Activated naive CD8-positive, alpha-beta T cell treated with anti-CD3 and anti-CD28 coated beads, Interleukin-2, amount 10 ng/mL, durations not matched to agents 7 days and 5 days (primary cell): ENCODE measurements around the gene SPTBN2. TPM values are rescaled to one million over a fixed set of nuclear protein-coding genes. Genes with fewer than 3 reads are reported as not detected.

Experiments
- ATAC-seq: fragments of 150-1000 bp; cut with Tn5 transposase; one replicate; pipeline ENCODE4 v1.10.0; 2021; ENCODE audit warnings: low read depth, moderate library complexity
- POLR2A ChIA-PET: fragments of 350-600 bp; sonication (Branson Sonifier 250); formaldehyde crosslinking; loops from one replicate; lab custom pipeline; 2021; ENCODE audit warnings: antibody characterized with exemption; lab: Charles Lee
- DNase-seq: peaks from one replicate; pipeline ENCODE4 v3.0.0; 2021
- H3K27ac Mint-ChIP-seq: one replicate; pipeline ENCODE4 v1.8.0; 2022; ENCODE audit warnings: mild to moderate bottlenecking, mixed read lengths
- H3K27me3 Mint-ChIP-seq: one replicate; pipeline ENCODE4 v1.8.0; 2022; ENCODE audit warnings: mild to moderate bottlenecking, moderate library complexity, mixed read lengths
- H3K36me3 Mint-ChIP-seq: one replicate; pipeline ENCODE4 v1.8.0; 2021; ENCODE audit warnings: mild to moderate bottlenecking, mixed read lengths
- H3K4me1 Mint-ChIP-seq: one replicate; pipeline ENCODE4 v1.8.0; 2021; ENCODE audit warnings: mixed read lengths
- H3K4me3 Mint-ChIP-seq: one replicate; pipeline ENCODE4 v1.8.0; 2022; ENCODE audit warnings: mild to moderate bottlenecking, moderate library complexity, mixed read lengths
- H3K9me3 Mint-ChIP-seq: one replicate; pipeline ENCODE4 v1.8.0; 2021; ENCODE audit warnings: mixed read lengths
- total RNA-seq, 2 experiments: library from RNA; stranded (reverse); gene quantifications; one replicate each; pipeline ENCODE4 v1.2.3, GENCODE V29; 2021

SPTBN2 gene
- total RNA-seq, 2 experiments from 2014 or later: 1.3 to 1.6 TPM

GRCh38 chr11:66680966-66681645 is 47.9 kb downstream of the SPTBN2 start:
- DNase-seq: no peak
- Mint-ChIP-seq H3K27ac (no peak overlapping the region), H3K9me3 (no peaks in the 10 kb centered on the region), H3K4me1 (peaks cover 18% of the 10 kb centered on the region), H3K27me3 (no peaks in the 10 kb centered on the region), H3K36me3 (peaks cover 6% of the 10 kb centered on the region), H3K4me3 (no peak overlapping the region)
- ATAC-seq: no peak
- POLR2A ChIA-PET: no interaction called here

- Mint-ChIP-seq H3K9me3 (no peaks in the 10 kb centered on the region), H3K27me3 (no peaks in the 10 kb centered on the region), H3K36me3 (peaks cover 15% of the 10 kb centered on the region), H3K4me1 (peaks cover 31% of the 10 kb centered on the region), H3K27ac (peak within 1 kb of the TSS; percentile 99), H3K4me3 (peak within 1 kb of the TSS; percentile 94)
- POLR2A ChIA-PET: interaction anchor here (0.9 to 2.6 kb wide), 21 partner anchors 10 to 365 kb away, joined by 3 to 37 read pairs (median 6); partner anchors contain the start of genes ACTN3, BBS1, CCDC87 and CCS
- ATAC-seq: peak; percentile 90
- DNase-seq: peak; percentile 94
These were observed 51.2 kb downstream of the SPTBN2 start, which contains the start of gene RBM4B for GRCh38 chr11:66677599-66678375. Gene RBM4B (minus strand): TSS chr11:66677887. CDS start chr11:66677079, 808 bp downstream.

GRCh38 chr11:66676931-66677598 is 52.0 kb downstream of the SPTBN2 start:
- DNase-seq: no peak

GRCh38 chr11:66676282-66676919 is 52.6 kb downstream of the SPTBN2 start:
- POLR2A ChIA-PET: interaction anchor here (0.9 to 2.6 kb wide), 13 partner anchors 8 to 364 kb away, joined by 3 to 37 read pairs (median 8); partner anchors contain the start of genes ACTN3, CCDC87, CCS and MRPL11
- H3K36me3 Mint-ChIP-seq: peaks cover 15% of the 10 kb centered on the region
- H3K4me1 Mint-ChIP-seq: peaks cover 31% of the 10 kb centered on the region
- no peak for DNase-seq
- ATAC-seq: no peak
- H3K4me3 Mint-ChIP-seq: peak overlapping the region; percentile 94
- no peaks in the 10 kb centered on the region for H3K27me3 Mint-ChIP-seq
- H3K9me3 Mint-ChIP-seq: no peaks in the 10 kb centered on the region
- peak overlapping the region; percentile 99 for H3K27ac Mint-ChIP-seq

More at GRCh38 chr11:66676931-66677598, 52.0 kb downstream of the SPTBN2 start:
- Mint-ChIP-seq H3K4me1 (peaks cover 31% of the 10 kb centered on the region), H3K36me3 (peaks cover 15% of the 10 kb centered on the region), H3K9me3 (no peaks in the 10 kb centered on the region), H3K27ac (peak overlapping the region; percentile 99), H3K4me3 (peak overlapping the region; percentile 94), H3K27me3 (no peaks in the 10 kb centered on the region)
- no peak for ATAC-seq
- POLR2A ChIA-PET: interaction anchor here (0.9 to 2.6 kb wide), 18 partner anchors 9 to 364 kb away, joined by 3 to 37 read pairs (median 6); partner anchors contain the start of genes ACTN3, BBS1, CCDC87 and CCS

GRCh38 chr11:66674964-66675602 is 53.9 kb downstream of the SPTBN2 start:
- peaks cover 15% of the 10 kb centered on the region for H3K36me3 Mint-ChIP-seq
- no peak overlapping the region for H3K27ac Mint-ChIP-seq
- H3K4me1 Mint-ChIP-seq: peaks cover 33% of the 10 kb centered on the region
- peak overlapping the region; percentile 25 for H3K4me3 Mint-ChIP-seq
- DNase-seq: no peak
- no peak for ATAC-seq
- H3K27me3 Mint-ChIP-seq: no peaks in the 10 kb centered on the region
- no peaks in the 10 kb centered on the region for H3K9me3 Mint-ChIP-seq
- POLR2A ChIA-PET: interaction anchor here (0.5 to 0.7 kb wide), 3 partner anchors 13 to 1452 kb away, joined by 3 read pairs; partner anchors contain the start of gene ZDHHC24

GRCh38 chr11:66670816-66671215 is 58.2 kb downstream of the SPTBN2 start:
- Mint-ChIP-seq H3K27ac (no peak overlapping the region), H3K27me3 (no peaks in the 10 kb centered on the region), H3K4me1 (peaks cover 22% of the 10 kb centered on the region), H3K9me3 (no peaks in the 10 kb centered on the region), H3K4me3 (no peak overlapping the region), H3K36me3 (peaks cover 19% of the 10 kb centered on the region)
- POLR2A ChIA-PET: no interaction called here
- DNase-seq (no peak), ATAC-seq (no peak)

- H3K36me3 Mint-ChIP-seq: peaks cover 22% of the 10 kb centered on the region
- no peaks in the 10 kb centered on the region for H3K9me3 Mint-ChIP-seq
- H3K27ac Mint-ChIP-seq: no peak overlapping the region
These were observed 63.6 kb downstream of the SPTBN2 start for GRCh38 chr11:66665369-66665768.

GRCh38 chr11:66663741-66664296 is 65.2 kb downstream of the SPTBN2 start:
- H3K36me3 Mint-ChIP-seq: peaks cover 21% of the 10 kb centered on the region
- no peak overlapping the region for H3K27ac Mint-ChIP-seq
- no peak for DNase-seq
- H3K9me3 Mint-ChIP-seq: no peaks in the 10 kb centered on the region
- no peak overlapping the region for H3K4me3 Mint-ChIP-seq
- POLR2A ChIA-PET: interaction anchor here (0.6 kb wide), 2 partner anchors 43 to 66 kb away, joined by 3 to 7 read pairs; no protein-coding TSS in a partner anchor
- ATAC-seq: no peak
- H3K4me1 Mint-ChIP-seq: peaks cover 12% of the 10 kb centered on the region
- no peaks in the 10 kb centered on the region for H3K27me3 Mint-ChIP-seq

More at GRCh38 chr11:66665369-66665768, 63.6 kb downstream of the SPTBN2 start:
- Mint-ChIP-seq H3K27me3 (no peaks in the 10 kb centered on the region), H3K4me1 (peaks cover 14% of the 10 kb centered on the region), H3K4me3 (no peak overlapping the region)
- POLR2A ChIA-PET: interaction anchor here (0.8 to 2.2 kb wide), 2 partner anchors 11 to 76 kb away, joined by 3 to 8 read pairs; no protein-coding TSS in a partner anchor
- ATAC-seq (no peak), DNase-seq (no peak)

- H3K4me3 Mint-ChIP-seq: no peak overlapping the region
- peaks cover 23% of the 10 kb centered on the region for H3K36me3 Mint-ChIP-seq
- H3K4me1 Mint-ChIP-seq: peaks cover 7% of the 10 kb centered on the region
- ATAC-seq: no peak
- H3K27ac Mint-ChIP-seq: no peak overlapping the region
- no peaks in the 10 kb centered on the region for H3K27me3 Mint-ChIP-seq
- H3K9me3 Mint-ChIP-seq: no peaks in the 10 kb centered on the region
- no peak for DNase-seq
- POLR2A ChIA-PET: interaction anchor here (0.6 to 0.7 kb wide), 4 partner anchors 12 to 193 kb away, joined by 3 to 5 read pairs (median 4); no protein-coding TSS in a partner anchor
These were observed 69.3 kb downstream of the SPTBN2 start for GRCh38 chr11:66659763-66660162.

- Mint-ChIP-seq H3K27ac (no peak overlapping the region), H3K27me3 (no peaks in the 10 kb centered on the region), H3K36me3 (peaks cover 29% of the 10 kb centered on the region), H3K4me3 (no peak overlapping the region), H3K9me3 (no peaks in the 10 kb centered on the region), H3K4me1 (peaks cover 4% of the 10 kb centered on the region)
- POLR2A ChIA-PET: interaction anchor here (0.7 to 2.6 kb wide), 3 partner anchors 15 to 533 kb away, joined by 3 to 6 read pairs (median 4); partner anchors contain the start of gene RBM4
- DNase-seq: no peak
- no peak for ATAC-seq
These were observed 75.9 kb downstream of the SPTBN2 start for GRCh38 chr11:66653123-66653522.

- H3K27me3 Mint-ChIP-seq: no peaks in the 10 kb centered on the region
- no peak for ATAC-seq
- POLR2A ChIA-PET: interaction anchor here (1.1 to 2.6 kb wide), 2 partner anchors 14 to 24 kb away, joined by 3 to 6 read pairs; partner anchors contain the start of gene RBM4
- H3K4me3 Mint-ChIP-seq: no peak overlapping the region
- peaks cover 5% of the 10 kb centered on the region for H3K4me1 Mint-ChIP-seq
- H3K27ac Mint-ChIP-seq: no peak overlapping the region
- no peaks in the 10 kb centered on the region for H3K9me3 Mint-ChIP-seq
- peaks cover 29% of the 10 kb centered on the region for H3K36me3 Mint-ChIP-seq
- DNase-seq: no peak
These were observed 76.4 kb downstream of the SPTBN2 start for GRCh38 chr11:66652651-66653050.
